SK-N-SH (cell line): ENCODE measurements around the gene JPH2.

Source experiments
- CTCF ChIP-seq: fragments of 200-600 bp; sonication (generic); IDR thresholded peaks from 2 replicates; pipeline ENCODE4 v1.6.1; 2017; ENCODE audit warnings: antibody characterized with exemption, mild to moderate bottlenecking, moderate library complexity
- POLR2AphosphoS5 ChIP-seq: IDR thresholded peaks from 2 replicates; pipeline ENCODE4 v1.6.1; 2012; ENCODE audit warnings: low read depth, low read length
- YY1 ChIP-seq: IDR thresholded peaks from 2 replicates; pipeline ENCODE4 v1.4.0; 2012; ENCODE audit warnings: low read depth, mild to moderate bottlenecking

- TF ChIP-seq CTCF = no peak
- TF ChIP-seq POLR2AphosphoS5 = no peak
- no peak for TF ChIP-seq YY1
These were observed 87.2 kb downstream of the JPH2 start for GRCh38 chr20:44099832-44100231.
